Activated CD8-positive, alpha-beta memory T cell treated with anti-CD3 and anti-CD28 coated beads, Interleukin-2, amount 50 U/mL, for 1 hour (primary cell): ENCODE data around the gene ATP2C2.

ENCODE experiments used
- DNase-seq: peaks from one replicate; pipeline ENCODE4 v3.0.0-alpha.2; 2020; ENCODE audit errors: extremely low read depth

Gene ATP2C2

GRCh38 chr16:84511180-84511800 lies 143.0 kb downstream of the ATP2C2 start:
- peak; percentile 58 for DNase-seq

DNA sequence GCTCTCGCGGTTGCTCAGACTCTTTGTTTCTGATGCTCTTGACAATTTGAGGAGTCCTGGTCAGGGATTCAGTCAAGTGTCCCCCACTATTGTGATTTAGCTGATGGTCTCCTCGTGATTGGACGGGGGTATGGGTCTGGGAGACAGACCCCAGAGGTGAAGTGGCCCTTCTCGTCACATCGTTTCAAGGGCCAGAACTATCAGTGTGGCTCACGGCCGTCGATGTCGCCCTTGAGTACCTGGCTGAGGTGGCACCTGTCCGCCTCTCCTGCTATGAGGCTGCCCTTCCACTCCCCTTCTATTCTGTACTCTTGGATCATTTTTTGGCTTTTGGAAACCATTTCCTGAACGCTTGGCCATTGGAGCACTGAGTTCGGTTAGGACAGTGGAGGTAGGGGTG lies 143.5 kb downstream of the ATP2C2 start:
- no peak for DNase-seq

DNA sequence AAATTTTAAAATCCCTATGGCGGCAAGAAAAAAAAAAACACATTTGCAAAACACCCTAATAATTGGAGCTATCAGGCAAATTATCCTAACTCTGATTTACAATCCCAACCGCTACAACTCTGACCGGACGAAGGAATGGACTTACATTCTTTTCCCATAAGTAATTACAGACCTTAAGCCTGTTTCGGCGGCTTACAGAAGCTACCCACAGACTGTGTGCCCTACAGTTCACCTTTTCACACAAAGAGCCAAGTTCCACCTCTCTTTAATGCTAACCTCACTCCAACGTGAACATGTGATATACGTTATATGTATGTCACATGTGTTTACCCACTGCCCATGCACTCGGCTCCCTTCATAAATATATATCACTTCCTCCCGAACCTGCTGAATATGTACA lies 144.8 kb downstream of the ATP2C2 start:
- DNase-seq, result no peak

DNA sequence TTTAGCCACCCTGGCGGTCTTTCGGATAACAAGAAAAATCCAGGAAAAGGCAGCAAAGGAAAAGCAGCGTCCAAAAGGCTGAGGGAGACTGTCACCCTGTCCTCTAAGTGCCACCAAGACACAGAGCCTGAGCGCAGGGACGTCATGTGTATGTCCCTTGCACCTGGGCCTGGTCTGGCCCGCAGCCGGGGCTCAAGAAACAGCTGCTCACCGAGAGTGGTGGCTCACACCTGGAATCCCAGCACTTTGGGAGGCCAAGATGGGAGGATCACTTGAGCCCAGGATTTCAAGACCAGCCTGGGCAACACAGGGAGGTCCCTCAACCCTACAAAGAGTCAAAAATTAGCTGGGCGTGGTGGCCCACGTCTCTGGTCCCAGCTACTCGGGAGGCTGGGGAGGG lies 145.3 kb downstream of the ATP2C2 start:
- DNase-seq, result no peak
